ENCODE measurements around the gene NINL.
A peak's percentile ranks its signal among the peaks of the same experiment; 100 is the strongest.
"Not testable (repeated sequence)": the region's sequence is repeated elsewhere in the genome, so short reads cannot be mapped to it uniquely, and the experiment has no call there.

The NINL gene

GRCh38 chr20:25551413-25552215 is 33.7 kb downstream of the NINL start:
- no peak for DNase-seq
- Mint-ChIP-seq H3K27ac (no peak overlapping the region), H3K9me3 (no peaks in the 10 kb centered on the region), H3K36me3 (no peaks in the 10 kb centered on the region), H3K27me3 (no peaks in the 10 kb centered on the region), H3K4me3 (no peak overlapping the region), H3K4me1 (no peaks in the 10 kb centered on the region)
- CTCF ChIA-PET, result no interaction called here

GRCh38 chr20:25550645-25551337 is 34.5 kb downstream of the NINL start:
- H3K9me3 Mint-ChIP-seq, H3K27ac Mint-ChIP-seq, H3K4me1 Mint-ChIP-seq, H3K4me3 Mint-ChIP-seq, CTCF ChIA-PET, H3K27me3 Mint-ChIP-seq, H3K36me3 Mint-ChIP-seq, DNase-seq: not testable (repeated sequence)

GRCh38 chr20:25549843-25550477 is 35.4 kb downstream of the NINL start:
- no peak for DNase-seq
- CTCF ChIA-PET, result no interaction called here
- H3K9me3 Mint-ChIP-seq, result no peaks in the 10 kb centered on the region
- no peaks in the 10 kb centered on the region for H3K36me3 Mint-ChIP-seq
- H3K27ac Mint-ChIP-seq, result no peak overlapping the region
- no peaks in the 10 kb centered on the region for H3K27me3 Mint-ChIP-seq
- no peaks in the 10 kb centered on the region for H3K4me1 Mint-ChIP-seq
- H3K4me3 Mint-ChIP-seq, result no peak overlapping the region

GRCh38 chr20:25549172-25549773 is 36.1 kb downstream of the NINL start:
- H3K4me1 Mint-ChIP-seq, result no peaks in the 10 kb centered on the region
- CTCF ChIA-PET, result no interaction called here
- no peaks in the 10 kb centered on the region for H3K27me3 Mint-ChIP-seq
- no peaks in the 10 kb centered on the region for H3K9me3 Mint-ChIP-seq
- no peak overlapping the region for H3K4me3 Mint-ChIP-seq
- peak overlapping the region; percentile 64 for H3K27ac Mint-ChIP-seq
- no peak for DNase-seq
- no peaks in the 10 kb centered on the region for H3K36me3 Mint-ChIP-seq

- DNase-seq, result no peak
- no peaks in the 10 kb centered on the region for H3K9me3 Mint-ChIP-seq
- H3K27me3 Mint-ChIP-seq, result no peaks in the 10 kb centered on the region
- H3K4me3 Mint-ChIP-seq, result no peak overlapping the region
- no peaks in the 10 kb centered on the region for H3K36me3 Mint-ChIP-seq
- CTCF ChIA-PET, result no interaction called here
- H3K4me1 Mint-ChIP-seq, result no peaks in the 10 kb centered on the region
- H3K27ac Mint-ChIP-seq, result no peak overlapping the region
Measured at GRCh38 chr20:25548613-25549086, 36.7 kb downstream of the NINL start.

- H3K27ac Mint-ChIP-seq, result no peak overlapping the region
- no peaks in the 10 kb centered on the region for H3K36me3 Mint-ChIP-seq
- H3K4me1 Mint-ChIP-seq, result no peaks in the 10 kb centered on the region
- no peak for DNase-seq
- CTCF ChIA-PET, result no interaction called here
- H3K9me3 Mint-ChIP-seq, result no peaks in the 10 kb centered on the region
- no peaks in the 10 kb centered on the region for H3K27me3 Mint-ChIP-seq
- H3K4me3 Mint-ChIP-seq, result no peak overlapping the region
Measured at GRCh38 chr20:25547999-25548398, 37.3 kb downstream of the NINL start.

GRCh38 chr20:25547063-25547462 is 38.3 kb downstream of the NINL start:
- Mint-ChIP-seq H3K36me3 (no peaks in the 10 kb centered on the region), H3K9me3 (no peaks in the 10 kb centered on the region), H3K4me3 (no peak overlapping the region), H3K4me1 (no peaks in the 10 kb centered on the region), H3K27me3 (no peaks in the 10 kb centered on the region), H3K27ac (no peak overlapping the region)
- DNase-seq, result no peak
- CTCF ChIA-PET, result no interaction called here

GRCh38 chr20:25546048-25546447 is 39.3 kb downstream of the NINL start:
- no peak for DNase-seq
- CTCF ChIA-PET, result no interaction called here

GRCh38 chr20:25545171-25545570 is 40.2 kb downstream of the NINL start:
- CTCF ChIA-PET, result no interaction called here
- no peak overlapping the region for H3K27ac Mint-ChIP-seq

More at GRCh38 chr20:25546048-25546447, 39.3 kb downstream of the NINL start:
- no peaks in the 10 kb centered on the region for H3K27me3 Mint-ChIP-seq
- H3K4me3 Mint-ChIP-seq, result no peak overlapping the region
- no peaks in the 10 kb centered on the region for H3K36me3 Mint-ChIP-seq
- H3K4me1 Mint-ChIP-seq, result no peaks in the 10 kb centered on the region
- H3K27ac Mint-ChIP-seq, result no peak overlapping the region
- H3K9me3 Mint-ChIP-seq, result no peaks in the 10 kb centered on the region

GRCh38 chr20:25544734-25545133 is 40.6 kb downstream of the NINL start:
- CTCF ChIA-PET, result no interaction called here
- H3K36me3 Mint-ChIP-seq, result no peaks in the 10 kb centered on the region
- H3K9me3 Mint-ChIP-seq, result no peaks in the 10 kb centered on the region
- no peak overlapping the region for H3K4me3 Mint-ChIP-seq
- H3K4me1 Mint-ChIP-seq, result no peaks in the 10 kb centered on the region
- DNase-seq, result no peak
- H3K27me3 Mint-ChIP-seq, result no peaks in the 10 kb centered on the region
- H3K27ac Mint-ChIP-seq, result no peak overlapping the region

More at GRCh38 chr20:25545171-25545570, 40.2 kb downstream of the NINL start:
- Mint-ChIP-seq H3K27me3 (no peaks in the 10 kb centered on the region), H3K36me3 (no peaks in the 10 kb centered on the region), H3K9me3 (no peaks in the 10 kb centered on the region), H3K4me3 (no peak overlapping the region), H3K4me1 (no peaks in the 10 kb centered on the region)
- DNase-seq, result no peak

GRCh38 chr20:25544311-25544710 is 41.0 kb downstream of the NINL start:
- Mint-ChIP-seq H3K27ac (no peak overlapping the region), H3K36me3 (no peaks in the 10 kb centered on the region), H3K27me3 (no peaks in the 10 kb centered on the region), H3K4me1 (no peaks in the 10 kb centered on the region), H3K9me3 (no peaks in the 10 kb centered on the region), H3K4me3 (no peak overlapping the region)
- CTCF ChIA-PET, result no interaction called here
- no peak for DNase-seq

GRCh38 chr20:25543068-25543467 is 42.3 kb downstream of the NINL start:
- no peaks in the 10 kb centered on the region for H3K36me3 Mint-ChIP-seq
- H3K9me3 Mint-ChIP-seq, result no peaks in the 10 kb centered on the region
- DNase-seq, result no peak
- CTCF ChIA-PET, result no interaction called here
- H3K27me3 Mint-ChIP-seq, result no peaks in the 10 kb centered on the region
- H3K27ac Mint-ChIP-seq, result no peak overlapping the region
- H3K4me1 Mint-ChIP-seq, result no peaks in the 10 kb centered on the region
- no peak overlapping the region for H3K4me3 Mint-ChIP-seq

- no peak overlapping the region for H3K27ac Mint-ChIP-seq
- H3K4me3 Mint-ChIP-seq, result no peak overlapping the region
- CTCF ChIA-PET, result no interaction called here
- no peaks in the 10 kb centered on the region for H3K36me3 Mint-ChIP-seq
- no peaks in the 10 kb centered on the region for H3K27me3 Mint-ChIP-seq
- no peaks in the 10 kb centered on the region for H3K4me1 Mint-ChIP-seq
- no peaks in the 10 kb centered on the region for H3K9me3 Mint-ChIP-seq
- DNase-seq, result no peak
Measured at GRCh38 chr20:25541676-25542075, 43.7 kb downstream of the NINL start.

Measured in activated naive CD4-positive, alpha-beta T cell treated with anti-CD3 and anti-CD28 coated beads, Interleukin-2, amount 10 ng/mL, durations not matched to agents 7 days and 5 days (primary cell).